ENCODE measurements around the gene BLOC1S2.

DNA sequence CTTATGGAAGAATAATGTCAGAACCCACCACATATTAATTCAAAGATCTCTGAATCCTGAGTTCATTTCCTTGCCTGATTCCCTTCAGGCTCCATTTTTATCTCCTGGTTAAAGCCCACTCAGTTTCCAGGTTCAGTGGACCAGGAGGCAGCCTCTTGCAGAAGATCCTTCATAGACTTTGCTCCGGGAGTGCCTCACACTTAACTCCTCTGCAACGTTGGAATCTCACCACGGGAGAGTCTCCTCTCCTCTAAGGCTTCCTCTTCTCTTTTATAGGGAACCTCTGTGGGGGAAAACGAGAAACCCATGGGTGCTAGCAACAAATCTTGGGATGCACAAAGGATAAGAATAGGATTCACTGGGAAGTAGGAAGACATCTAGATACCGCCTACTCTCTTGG lies 1.7 kb upstream of the BLOC1S2 start:
- no peak for TF ChIP-seq EZH2phosphoT487 (IDR thresholded peaks at IDR 0.05; ENCODE audit: insufficient read depth, low read depth)
- TF ChIP-seq EZH2 (IDR thresholded peaks at IDR 0.05; ENCODE audit: insufficient read depth, poor library complexity, severe bottlenecking) = no peak

All from GM23248 (cell line).